Measurements from ENCODE around the gene SEMA6D. TPM values are rescaled to one million over a fixed set of nuclear protein-coding genes. Genes with fewer than 3 reads are reported as not detected.

SEMA6D gene, protein sequence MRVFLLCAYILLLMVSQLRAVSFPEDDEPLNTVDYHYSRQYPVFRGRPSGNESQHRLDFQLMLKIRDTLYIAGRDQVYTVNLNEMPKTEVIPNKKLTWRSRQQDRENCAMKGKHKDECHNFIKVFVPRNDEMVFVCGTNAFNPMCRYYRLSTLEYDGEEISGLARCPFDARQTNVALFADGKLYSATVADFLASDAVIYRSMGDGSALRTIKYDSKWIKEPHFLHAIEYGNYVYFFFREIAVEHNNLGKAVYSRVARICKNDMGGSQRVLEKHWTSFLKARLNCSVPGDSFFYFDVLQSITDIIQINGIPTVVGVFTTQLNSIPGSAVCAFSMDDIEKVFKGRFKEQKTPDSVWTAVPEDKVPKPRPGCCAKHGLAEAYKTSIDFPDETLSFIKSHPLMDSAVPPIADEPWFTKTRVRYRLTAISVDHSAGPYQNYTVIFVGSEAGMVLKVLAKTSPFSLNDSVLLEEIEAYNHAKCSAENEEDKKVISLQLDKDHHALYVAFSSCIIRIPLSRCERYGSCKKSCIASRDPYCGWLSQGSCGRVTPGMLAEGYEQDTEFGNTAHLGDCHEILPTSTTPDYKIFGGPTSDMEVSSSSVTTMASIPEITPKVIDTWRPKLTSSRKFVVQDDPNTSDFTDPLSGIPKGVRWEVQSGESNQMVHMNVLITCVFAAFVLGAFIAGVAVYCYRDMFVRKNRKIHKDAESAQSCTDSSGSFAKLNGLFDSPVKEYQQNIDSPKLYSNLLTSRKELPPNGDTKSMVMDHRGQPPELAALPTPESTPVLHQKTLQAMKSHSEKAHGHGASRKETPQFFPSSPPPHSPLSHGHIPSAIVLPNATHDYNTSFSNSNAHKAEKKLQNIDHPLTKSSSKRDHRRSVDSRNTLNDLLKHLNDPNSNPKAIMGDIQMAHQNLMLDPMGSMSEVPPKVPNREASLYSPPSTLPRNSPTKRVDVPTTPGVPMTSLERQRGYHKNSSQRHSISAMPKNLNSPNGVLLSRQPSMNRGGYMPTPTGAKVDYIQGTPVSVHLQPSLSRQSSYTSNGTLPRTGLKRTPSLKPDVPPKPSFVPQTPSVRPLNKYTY
- total RNA-seq, result 2.1 and 2.2 TPM in 2 replicates

DNA sequence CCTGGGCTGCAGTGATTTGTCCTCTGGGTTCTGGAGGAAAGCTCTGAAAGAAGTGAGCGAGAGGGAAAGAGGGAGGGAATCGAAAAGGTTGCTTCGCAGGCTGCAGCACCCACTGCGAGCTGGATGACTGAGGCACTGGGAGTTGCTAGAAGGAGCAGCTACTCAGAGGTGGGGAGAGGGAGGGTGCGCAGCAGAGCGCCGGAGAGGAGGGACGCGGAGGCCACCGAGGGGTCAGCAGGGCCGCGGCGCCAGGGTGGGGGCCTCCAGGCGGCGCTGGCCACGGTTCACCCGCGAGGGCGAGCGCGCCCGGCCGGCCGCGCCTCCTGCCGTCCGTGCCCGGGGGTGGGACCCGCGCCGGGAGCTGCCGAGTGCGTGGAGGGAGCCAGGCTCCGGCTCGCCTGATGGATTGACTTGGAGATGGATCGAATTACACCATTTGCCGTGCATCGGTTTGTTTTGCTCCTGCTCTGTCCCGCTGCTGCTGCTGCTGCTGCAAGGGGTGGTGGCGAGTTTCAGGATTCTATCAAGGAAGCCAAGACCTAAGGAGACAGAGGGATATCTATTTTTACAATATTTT lies at the start of gene SEMA6D:
SEMA6D (plus strand) TSS at position 470 of the 577 bp plus-strand sequence. CDS start 42,294 bp downstream, outside the sequence.

Measured in endothelial cell of coronary artery (primary cell).